Esophagus (tissue), 2 donors: ENCODE results near the gene CHURC1. TPM values are rescaled to one million over a fixed set of nuclear protein-coding genes. Genes with fewer than 3 reads are reported as not detected.

Experiments
- H3K27ac ChIP-seq, 2 donors: one replicate each; pipeline ENCODE4 v1.5.1; 2013; ENCODE audit warnings: low read depth in 2 of 2, mild to moderate bottlenecking in 2 of 2, inconsistent platforms in 1 of 2, low read length in 1 of 2, moderate library complexity in 1 of 2
- H3K27me3 ChIP-seq, 2 donors: one replicate each; pipeline ENCODE4 v1.6.1; 2013; ENCODE audit warnings: low read length in 2 of 2, control low read depth in 1 of 2, mild to moderate bottlenecking in 1 of 2; ENCODE audit not compliant: insufficient read depth in 2 of 2, control insufficient read depth in 1 of 2
- H3K36me3 ChIP-seq, 2 donors: one replicate each; pipeline ENCODE4 v1.6.1; 2013; ENCODE audit warnings: low read length in 1 of 2; ENCODE audit not compliant: control insufficient read depth in 2 of 2, insufficient read depth in 2 of 2
- H3K4me1 ChIP-seq, 2 donors: one replicate each; pipeline ENCODE4 v1.6.1; 2013; ENCODE audit warnings: low read length in 1 of 2; ENCODE audit not compliant: control insufficient read depth in 2 of 2, insufficient read depth in 2 of 2
- H3K4me3 ChIP-seq, 2 donors: one replicate each; pipeline ENCODE4 v1.5.1; 2013; ENCODE audit warnings: low read length in 2 of 2, mild to moderate bottlenecking in 2 of 2, low read depth in 1 of 2, moderate library complexity in 1 of 2
- H3K9me3 ChIP-seq, 2 donors: one replicate each; pipeline ENCODE4 v1.6.1; 2013; ENCODE audit warnings: mild to moderate bottlenecking in 2 of 2, low read depth in 1 of 2, low read length in 1 of 2, moderate library complexity in 1 of 2; ENCODE audit not compliant: control insufficient read depth in 2 of 2, insufficient read depth in 1 of 2
- WGBS, 2 donors: extraction: QIAGEN DNeasy Blood & Tissue Kit; methylation state at CpG; one replicate each; pipeline ENCODE4 v1.1.7; 2013; 5-methylcytosine and 5-hydroxymethylcytosine counted together
- polyA plus RNA-seq, 2 donors: library from polyadenylated mRNA; stranded (reverse); fragments of 200-250 nt; gene quantifications; one replicate each; pipeline ENCODE4 v1.2.3, GENCODE V29; 2013
- donor health status: healthy with polysubstance abuse.
- donor health status: Bipolar disorder and iron deficiency.

The CHURC1 gene
- polyA plus RNA-seq, 2 donors, result 30.3 to 31.7 TPM

DNA sequence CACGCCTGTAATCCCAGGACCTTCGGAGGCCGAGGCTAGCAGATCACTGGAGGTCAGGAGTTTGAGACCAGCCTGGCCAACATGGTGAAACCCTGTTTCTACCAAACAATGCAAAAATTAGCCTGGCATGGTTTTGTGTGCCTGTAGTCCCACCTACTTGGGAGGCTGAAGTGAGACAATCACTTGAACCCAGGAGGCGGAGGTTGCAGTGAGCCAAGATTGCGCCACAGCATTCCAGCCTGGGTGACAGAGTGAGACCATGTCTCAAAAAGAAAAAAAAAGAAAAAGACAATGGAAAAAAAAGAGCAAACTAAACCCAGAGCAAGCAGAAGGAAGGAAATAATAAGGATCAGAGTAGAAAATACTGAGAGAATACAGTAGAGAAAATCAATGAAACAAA lies 5.4 kb downstream of the CHURC1 start:
- Histone ChIP-seq H3K9me3 (no peaks in the 10 kb centered on the region), H3K4me1 (no peaks in the 10 kb centered on the region), H3K4me3 (no peak overlapping the region), H3K36me3 (no peaks in the 10 kb centered on the region), H3K27me3 (no peaks in the 10 kb centered on the region), H3K27ac (no peak overlapping the region)
- WGBS, 2 donors, result 87 to 94% methylated on average over 5 of the region's 5 CpGs

DNA sequence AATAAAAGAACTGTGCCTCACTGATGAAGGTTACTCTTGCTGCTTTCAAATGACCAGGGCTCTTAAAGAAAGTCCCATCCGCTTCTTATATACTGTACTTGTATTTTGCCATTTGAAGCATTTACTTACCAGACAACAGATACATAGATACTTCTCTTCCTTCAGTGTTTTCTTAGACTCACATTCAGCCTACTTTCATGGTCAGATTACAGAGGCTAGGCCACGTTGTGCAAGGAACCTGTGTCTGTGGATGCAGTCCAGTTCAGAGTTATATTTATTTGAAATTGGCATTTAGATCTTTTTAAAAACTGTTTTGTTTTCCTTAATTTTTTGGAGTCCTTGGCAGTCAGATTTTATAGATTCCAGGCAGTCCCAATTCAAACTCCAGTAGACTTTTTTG lies 6.2 kb downstream of the CHURC1 start:
- no peaks in the 10 kb centered on the region for H3K9me3 ChIP-seq
- no peaks in the 10 kb centered on the region for H3K4me1 ChIP-seq
- WGBS, 2 donors, result 62 to 86% methylated on average over 2 of the region's 2 CpGs
- no peaks in the 10 kb centered on the region for H3K27me3 ChIP-seq
- H3K4me3 ChIP-seq, result no peak overlapping the region
- H3K27ac ChIP-seq, result no peak overlapping the region
- H3K36me3 ChIP-seq, result peaks cover 0 to 3% of the 10 kb centered on the region in 2 donors

DNA sequence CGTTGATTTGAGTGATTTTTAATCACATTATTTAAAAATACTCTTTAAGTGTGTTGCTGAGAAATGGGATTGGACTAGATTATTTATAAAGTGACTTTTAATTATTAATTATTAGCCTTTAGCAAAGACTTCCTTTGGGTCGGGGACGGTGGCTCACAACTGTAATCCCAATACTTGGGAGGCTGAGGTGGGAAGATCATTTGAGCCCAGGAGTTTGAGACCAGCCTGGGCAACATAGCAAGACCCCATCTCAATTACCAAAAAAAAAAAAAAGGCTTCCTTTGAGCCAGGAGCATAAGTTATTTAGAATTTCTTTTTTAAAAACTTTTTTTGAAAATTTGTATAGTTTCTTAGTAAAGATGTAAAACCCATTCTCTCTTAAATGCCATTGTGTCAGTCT lies 8.8 kb downstream of the CHURC1 start:
- no peaks in the 10 kb centered on the region for H3K9me3 ChIP-seq

DNA sequence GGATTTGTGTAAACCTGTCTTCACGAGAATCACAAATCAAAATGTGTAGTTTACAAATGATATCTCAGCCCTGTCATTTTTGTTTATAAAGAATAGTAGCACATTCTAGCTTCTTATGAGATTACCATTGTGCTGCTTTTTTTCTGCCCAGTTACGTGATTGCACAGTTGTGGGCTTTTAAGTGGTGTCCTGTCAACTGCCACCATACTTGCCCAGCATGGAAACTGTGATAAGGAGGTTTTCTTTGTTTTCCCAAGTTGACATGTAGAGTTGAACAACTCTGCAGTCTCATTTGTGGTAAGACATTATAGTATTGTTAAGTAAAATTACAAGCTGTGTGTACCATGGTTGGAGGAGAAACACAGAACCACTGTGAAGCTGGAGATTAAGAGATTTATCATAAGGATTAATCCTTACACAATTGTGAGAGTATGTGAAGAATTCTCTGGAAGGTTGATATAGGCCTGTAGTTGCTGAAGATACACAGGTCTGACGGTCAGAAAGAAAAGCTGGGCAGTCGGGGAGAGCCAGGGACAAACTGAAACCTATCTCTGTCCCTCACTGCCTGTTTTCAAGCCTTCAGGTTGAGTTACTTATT lies 12.2 kb downstream of the CHURC1 start:
- Histone ChIP-seq H3K4me1 (no peaks in the 10 kb centered on the region), H3K27ac (no peak overlapping the region), H3K4me3 (no peak overlapping the region), H3K36me3 (peaks cover 3% of the 10 kb centered on the region in 2 donors), H3K27me3 (no peaks in the 10 kb centered on the region), H3K9me3 (no peaks in the 10 kb centered on the region)
- WGBS, 2 donors, result 75 to 84% methylated on average over 4 of the region's 4 CpGs

More for the DNA sequence above, 8.8 kb downstream of the CHURC1 start:
- Histone ChIP-seq H3K4me3 (no peak overlapping the region), H3K36me3 (peaks cover 0 to 3% of the 10 kb centered on the region in 2 donors), H3K27ac (no peak overlapping the region), H3K4me1 (no peaks in the 10 kb centered on the region), H3K27me3 (no peaks in the 10 kb centered on the region)
- WGBS, 2 donors, result 83 to 86% methylated on average over 3 of the region's 3 CpGs

DNA sequence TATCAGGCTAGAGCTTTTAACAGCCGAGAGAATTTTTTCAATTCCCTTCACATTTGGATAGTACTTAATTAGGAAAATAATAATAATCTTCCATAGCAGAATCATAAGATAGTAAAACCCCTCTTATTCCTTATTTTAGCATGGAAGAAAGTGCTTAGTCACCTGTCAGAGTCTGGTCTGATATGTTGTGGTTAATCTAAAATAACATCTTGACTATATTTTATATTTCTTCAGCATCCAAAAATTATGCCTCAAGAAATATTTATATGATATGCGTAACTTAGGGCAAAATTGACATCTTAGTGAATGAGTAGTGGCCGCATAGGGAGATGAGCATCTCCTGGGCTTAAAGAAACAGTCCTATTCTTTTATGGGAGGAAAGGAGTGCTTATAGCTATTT lies 12.8 kb downstream of the CHURC1 start:
- H3K9me3 ChIP-seq, result no peaks in the 10 kb centered on the region
- no peak overlapping the region for H3K4me3 ChIP-seq
- no peak overlapping the region for H3K27ac ChIP-seq
- H3K27me3 ChIP-seq, result no peaks in the 10 kb centered on the region
- H3K36me3 ChIP-seq, result peaks cover 3% of the 10 kb centered on the region in 2 donors
- H3K4me1 ChIP-seq, result no peaks in the 10 kb centered on the region
- WGBS, 2 donors, result 81 to 91% methylated on average over 3 of the region's 3 CpGs

DNA sequence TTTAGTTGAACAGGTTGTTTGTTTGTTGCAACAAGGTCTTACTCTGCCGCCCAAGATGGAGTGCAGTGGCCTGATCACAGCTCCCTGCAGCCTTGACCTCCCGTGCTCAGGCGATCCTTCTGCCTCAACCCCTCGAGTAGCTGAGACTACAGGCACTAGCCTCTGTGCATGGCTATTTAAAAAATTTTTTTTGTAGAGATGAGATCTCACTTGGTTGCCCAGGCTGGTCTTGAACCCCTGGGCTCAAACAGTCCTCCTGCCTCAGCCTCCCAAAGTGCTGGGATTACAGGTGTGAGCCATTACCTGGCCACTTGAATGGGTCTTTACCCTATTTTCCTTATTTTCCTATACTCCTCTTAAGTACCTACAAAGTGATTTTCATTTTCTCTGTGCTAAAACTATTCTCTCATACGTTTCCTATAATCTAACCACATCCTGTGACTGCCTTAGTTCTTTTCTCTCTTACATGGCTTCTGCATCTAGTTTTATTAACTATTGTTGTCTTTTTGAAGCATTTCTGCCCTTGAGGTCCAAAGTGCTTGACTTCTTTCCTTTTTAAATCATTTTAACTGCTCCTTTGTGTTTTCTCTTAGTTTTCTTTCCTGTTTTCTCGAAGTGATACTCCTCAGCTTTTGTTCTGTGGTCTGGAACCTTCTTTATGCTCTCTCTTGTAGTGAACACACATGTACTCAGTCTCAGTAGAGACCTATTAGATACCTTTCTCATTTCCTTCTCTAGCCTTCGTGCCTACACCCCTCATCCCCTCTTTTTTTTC lies 14.2 kb downstream of the CHURC1 start:
- H3K9me3 ChIP-seq, result no peaks in the 10 kb centered on the region
- no peak overlapping the region for H3K4me3 ChIP-seq
- H3K4me1 ChIP-seq, result no peaks in the 10 kb centered on the region
- WGBS, 2 donors, result 80 to 81% methylated on average over 7 of the region's 7 CpGs
- peaks cover 5 to 6% of the 10 kb centered on the region in 2 donors for H3K36me3 ChIP-seq
- no peak overlapping the region for H3K27ac ChIP-seq
- H3K27me3 ChIP-seq, result no peaks in the 10 kb centered on the region

DNA sequence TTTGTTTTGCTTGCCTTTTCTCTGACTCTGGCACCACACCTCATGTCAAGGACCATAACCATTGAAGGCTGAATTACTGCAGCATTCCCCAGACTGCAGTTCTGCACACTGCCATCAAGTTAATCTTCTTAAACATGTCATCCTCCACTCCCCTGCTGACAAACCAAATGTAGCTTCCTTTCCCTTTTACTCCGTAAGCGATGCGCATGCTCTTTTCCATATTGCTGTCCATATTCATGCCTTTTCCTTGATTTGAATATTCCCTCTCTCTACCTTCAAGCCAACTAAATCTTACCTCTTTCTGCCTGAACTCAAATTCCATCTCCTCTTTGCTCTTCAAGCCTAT lies 14.7 kb downstream of the CHURC1 start:
- WGBS, 2 donors, result 94 to 96% methylated on average over 3 of the region's 3 CpGs
- Histone ChIP-seq H3K27me3 (no peaks in the 10 kb centered on the region), H3K4me1 (no peaks in the 10 kb centered on the region), H3K4me3 (no peak overlapping the region), H3K36me3 (peaks cover 5 to 6% of the 10 kb centered on the region in 2 donors), H3K9me3 (no peaks in the 10 kb centered on the region), H3K27ac (no peak overlapping the region)

DNA sequence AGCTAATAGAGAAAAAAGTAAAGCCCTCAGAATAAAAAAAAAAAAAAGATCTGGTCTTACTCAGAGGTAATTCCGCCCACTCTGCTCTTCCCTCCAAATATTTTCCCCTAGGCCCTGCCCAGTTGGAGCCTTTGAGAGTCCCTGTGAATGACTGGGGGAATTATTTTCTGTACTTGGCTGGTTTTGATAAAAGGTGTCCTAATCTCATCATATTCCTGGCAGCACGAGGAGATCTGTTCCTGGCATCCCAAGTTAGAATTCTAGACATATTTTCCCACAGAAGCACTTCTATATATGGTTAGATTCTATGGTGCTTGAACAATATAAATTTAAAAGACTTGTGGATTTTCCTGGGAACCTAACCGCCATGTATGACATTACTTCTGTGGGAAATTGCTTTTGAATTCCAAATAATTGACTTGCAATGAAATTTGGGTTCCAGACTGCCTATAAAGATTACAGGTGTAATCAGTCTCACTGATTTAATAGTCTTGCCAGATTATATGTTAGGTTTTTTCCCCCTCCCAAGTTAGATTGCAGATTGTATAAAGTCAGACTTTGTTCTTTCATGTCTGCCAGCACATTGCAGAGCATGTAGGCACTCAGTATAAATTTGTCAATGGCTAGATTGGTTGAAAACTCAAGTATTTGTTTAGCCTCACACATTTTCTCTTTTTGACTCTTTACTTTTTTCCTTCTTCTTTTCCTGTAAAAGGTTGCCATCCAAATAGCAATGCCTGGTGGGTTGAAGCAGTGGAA lies 16.0 kb downstream of the CHURC1 start:
- Histone ChIP-seq H3K4me1 (no peaks in the 10 kb centered on the region), H3K9me3 (no peaks in the 10 kb centered on the region), H3K4me3 (no peak overlapping the region), H3K27me3 (no peaks in the 10 kb centered on the region), H3K36me3 (peaks cover 4 to 6% of the 10 kb centered on the region in 2 donors), H3K27ac (no peak overlapping the region)
- 58 to 60% methylated on average over 3 of the region's 3 CpGs for WGBS, 2 donors

DNA sequence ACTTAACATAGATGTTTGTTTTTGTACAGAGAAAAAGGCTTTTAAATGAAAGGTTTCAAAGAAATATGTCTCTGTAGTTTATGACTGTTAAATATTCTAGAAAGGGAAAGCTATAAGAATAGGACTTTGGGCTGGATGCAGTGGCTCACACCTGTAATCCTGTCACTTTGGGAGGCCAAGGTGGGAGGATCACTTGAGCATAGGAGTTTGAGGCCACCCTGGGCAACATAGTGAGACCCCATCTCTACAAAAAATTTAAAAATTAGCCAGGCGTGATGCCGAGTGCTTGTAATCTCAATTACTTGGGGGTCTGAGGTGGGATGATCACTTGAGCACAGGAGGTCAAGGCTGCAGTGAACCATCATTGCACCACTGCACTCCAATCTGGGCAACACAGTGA lies 16.9 kb downstream of the CHURC1 start:
- 92 to 97% methylated on average over 2 of the region's 2 CpGs for WGBS, 2 donors
- no peaks in the 10 kb centered on the region for H3K9me3 ChIP-seq
- peaks cover 2 to 6% of the 10 kb centered on the region in 2 donors for H3K36me3 ChIP-seq
- H3K27me3 ChIP-seq, result no peaks in the 10 kb centered on the region
- no peak overlapping the region for H3K27ac ChIP-seq
- no peak overlapping the region for H3K4me3 ChIP-seq
- no peaks in the 10 kb centered on the region for H3K4me1 ChIP-seq
